Measurements from ENCODE around the gene MAD2L1BP.
A peak's percentile ranks its signal among the peaks of the same experiment; 100 is the strongest.
"Not testable (repeated sequence)": the region's sequence is repeated elsewhere in the genome, so short reads cannot be mapped to it uniquely, and the experiment has no call there.

MAD2L1BP gene, protein sequence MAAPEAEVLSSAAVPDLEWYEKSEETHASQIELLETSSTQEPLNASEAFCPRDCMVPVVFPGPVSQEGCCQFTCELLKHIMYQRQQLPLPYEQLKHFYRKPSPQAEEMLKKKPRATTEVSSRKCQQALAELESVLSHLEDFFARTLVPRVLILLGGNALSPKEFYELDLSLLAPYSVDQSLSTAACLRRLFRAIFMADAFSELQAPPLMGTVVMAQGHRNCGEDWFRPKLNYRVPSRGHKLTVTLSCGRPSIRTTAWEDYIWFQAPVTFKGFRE

DNA sequence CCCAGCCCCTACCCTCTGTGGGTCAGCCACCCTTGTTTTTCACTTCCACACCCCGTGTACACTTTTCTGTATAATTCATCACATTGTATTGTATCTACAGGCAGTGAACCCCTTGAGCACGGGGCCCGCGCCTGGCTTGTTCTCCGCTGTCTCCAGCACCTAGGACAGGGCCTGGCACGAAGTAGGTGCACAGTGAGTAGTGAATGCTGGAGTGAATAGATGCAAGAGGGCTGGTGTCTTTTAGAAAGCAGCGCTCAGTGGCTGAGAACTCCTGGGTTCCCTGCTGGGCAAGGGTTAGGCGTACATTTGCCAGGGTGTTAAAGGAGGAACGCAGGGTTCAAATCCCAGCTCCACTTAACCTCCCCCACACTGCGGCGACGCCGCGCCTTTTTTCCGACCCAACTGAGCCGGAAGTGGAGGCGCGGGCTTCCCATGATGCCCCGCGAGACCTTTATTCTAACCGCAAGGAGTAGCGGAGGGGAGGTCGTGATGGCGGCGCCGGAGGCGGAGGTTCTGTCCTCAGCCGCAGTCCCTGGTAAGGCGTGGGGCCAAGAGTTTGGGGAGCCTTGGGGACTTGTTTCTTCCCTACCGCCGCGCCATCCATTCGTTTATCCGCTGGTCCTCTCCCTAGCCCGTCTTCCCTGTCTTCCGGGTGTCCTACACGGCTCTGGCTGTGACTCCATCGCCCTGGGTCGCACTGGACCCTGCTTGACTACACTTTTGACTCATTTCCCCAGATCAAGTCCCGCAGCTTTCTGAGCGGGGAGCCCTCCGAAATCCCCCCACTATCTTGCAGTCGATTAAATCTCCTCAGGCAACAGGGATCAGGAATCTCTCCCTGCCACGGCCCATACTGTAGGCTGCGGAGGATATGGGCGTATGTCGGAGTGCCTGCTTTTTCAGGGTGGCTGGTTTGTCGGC lies at the start of gene MAD2L1BP:
Gene MAD2L1BP, plus strand, starts transcription at position 454 of the 921 bp plus-strand sequence. Its CDS starts 36 bp downstream, at position 490.
- DNase-seq (ENCODE audit: low spot score): peak; percentile 65

DNA sequence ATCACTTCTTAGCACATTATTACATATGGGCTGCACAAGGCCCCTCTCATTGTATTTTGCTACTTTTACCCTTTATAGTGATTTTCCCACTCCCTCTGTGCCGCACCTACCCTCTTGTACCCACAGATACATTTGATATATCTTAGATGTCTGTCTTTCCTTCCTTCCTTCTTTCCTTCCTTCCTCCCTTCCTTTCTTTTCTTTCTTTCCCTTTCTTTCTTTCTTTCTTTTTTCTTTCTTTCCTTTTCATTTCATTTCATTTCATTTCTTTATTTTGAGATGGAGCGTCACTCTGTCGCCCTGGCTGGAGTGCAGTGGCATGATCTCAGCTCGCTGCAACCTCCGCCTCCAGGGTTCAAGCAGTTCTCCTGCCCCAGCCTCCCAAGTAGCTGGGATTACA lies 47.4 kb upstream of the MAD2L1BP start:
- DNase-seq (ENCODE audit: low spot score): no peak

DNA sequence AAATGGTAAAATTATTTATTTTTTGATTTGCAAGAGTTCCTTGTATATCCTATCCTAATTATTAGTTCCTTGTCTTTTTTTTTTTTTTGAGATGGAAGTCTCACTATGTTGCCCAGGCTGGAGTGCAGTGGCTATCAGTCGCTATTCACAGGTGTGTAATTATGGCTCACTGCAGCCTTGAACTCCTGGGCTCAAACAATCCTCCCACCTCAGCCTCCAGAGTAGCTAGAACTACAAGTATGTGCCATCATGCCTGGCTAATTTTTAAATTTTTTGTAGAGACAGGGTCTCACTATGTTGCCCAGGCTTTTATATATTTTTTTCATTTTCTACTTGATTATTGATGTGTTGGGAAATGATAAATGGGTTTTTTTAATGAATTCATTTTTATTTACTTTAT lies 46.1 kb upstream of the MAD2L1BP start:
- DNase-seq (ENCODE audit: low spot score): not testable (repeated sequence)

DNA sequence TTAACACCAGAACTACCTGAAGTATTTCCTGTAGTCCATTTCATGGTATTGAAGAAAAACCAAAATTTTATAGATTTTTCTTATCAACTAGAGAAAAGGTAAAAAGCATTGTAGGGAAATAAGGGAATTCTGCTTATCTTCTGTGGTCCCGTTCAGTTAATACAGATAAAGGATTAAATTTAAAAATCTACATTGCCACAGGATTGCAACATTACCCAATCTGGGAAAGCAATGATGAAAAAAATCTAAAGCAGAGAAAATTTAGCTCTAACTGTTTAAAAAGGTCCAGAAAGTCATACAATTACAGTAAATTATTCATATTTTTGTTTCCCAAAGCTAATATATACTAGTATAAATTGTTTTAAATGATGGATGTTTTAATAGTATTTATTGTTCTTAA lies 41.7 kb upstream of the MAD2L1BP start:
- no peak for DNase-seq (ENCODE audit: low spot score)

DNA sequence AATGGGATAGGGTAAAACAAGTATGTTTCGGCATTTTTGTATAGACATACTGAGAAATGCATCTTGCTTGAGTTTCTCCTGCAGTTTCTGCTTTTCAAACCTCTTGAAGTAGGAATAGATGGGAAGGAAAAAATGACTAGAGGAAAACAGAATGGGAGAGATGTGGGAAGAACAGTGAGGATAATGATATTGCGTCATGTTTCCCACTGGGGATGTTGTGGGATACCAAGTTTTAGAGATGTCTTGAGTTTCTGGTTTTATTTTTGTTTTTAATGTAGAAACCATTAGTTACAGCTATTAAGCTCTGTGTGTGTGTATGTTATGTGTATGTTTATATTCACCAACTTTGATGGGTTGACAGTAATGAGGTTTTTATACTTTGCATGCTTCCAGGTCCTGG lies 35.0 kb upstream of the MAD2L1BP start:
- DNase-seq (ENCODE audit: low spot score): no peak

DNA sequence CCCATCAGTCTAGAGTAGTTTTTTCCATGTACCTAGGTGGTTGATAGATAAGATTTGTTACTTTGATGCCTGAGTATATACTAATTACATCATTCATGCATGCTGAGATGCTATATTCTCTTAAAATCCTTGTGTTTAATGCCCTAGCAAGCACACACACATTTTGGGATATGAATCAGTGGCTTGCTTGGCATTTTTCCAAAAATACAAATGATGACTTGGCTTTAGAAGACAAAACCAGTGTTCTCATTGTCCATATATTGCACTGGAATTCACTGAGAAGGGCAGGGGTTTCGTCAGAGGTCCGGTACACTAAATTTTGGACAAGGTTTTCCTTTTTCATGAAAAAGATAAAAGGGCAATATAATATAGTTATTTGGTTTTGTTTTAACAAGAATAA lies 31.5 kb upstream of the MAD2L1BP start:
- DNase-seq (ENCODE audit: low spot score): no peak

DNA sequence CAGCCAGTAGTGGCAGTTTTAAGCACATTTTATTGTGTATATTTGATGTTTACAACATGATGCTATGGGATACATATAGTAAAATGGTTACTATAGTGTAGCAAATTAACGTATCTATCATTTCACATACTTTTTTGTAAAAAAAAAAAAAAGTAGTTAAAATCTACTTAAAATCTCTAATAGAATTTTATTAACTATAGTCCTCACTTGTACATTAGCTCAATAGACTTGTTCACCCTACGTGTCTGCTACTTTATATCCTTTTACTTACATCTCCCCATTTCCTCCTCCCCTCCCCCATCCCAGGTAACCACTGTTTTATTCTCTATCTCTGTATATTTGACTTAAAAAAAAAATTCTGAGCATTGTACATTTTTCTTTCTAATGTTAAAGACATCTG lies 29.6 kb upstream of the MAD2L1BP start:
- DNase-seq (ENCODE audit: low spot score): no peak

DNA sequence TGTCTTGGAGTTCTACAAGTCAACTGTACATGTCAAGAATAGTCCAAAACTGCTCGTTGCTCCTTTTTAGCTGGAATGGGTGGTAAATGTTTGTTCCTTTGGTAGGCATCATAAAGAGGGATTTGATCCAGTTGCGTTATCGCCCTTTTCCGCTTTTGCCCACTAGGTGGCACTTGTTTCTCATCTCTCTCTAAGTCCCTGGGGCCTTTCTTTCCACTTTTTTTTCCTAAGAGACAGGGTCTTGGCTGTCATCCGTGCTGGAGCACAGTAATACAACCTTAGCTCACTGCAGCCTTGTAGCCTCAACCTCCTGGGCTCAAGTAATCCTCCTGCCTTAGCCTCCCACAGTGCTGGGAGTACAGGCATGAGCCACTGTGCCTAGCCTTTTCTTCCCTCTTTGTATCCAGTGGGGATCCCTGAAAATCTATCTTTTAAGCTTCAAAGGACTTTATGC lies 27.3 kb upstream of the MAD2L1BP start:
- peak; percentile 67 for DNase-seq (ENCODE audit: low spot score)

DNA sequence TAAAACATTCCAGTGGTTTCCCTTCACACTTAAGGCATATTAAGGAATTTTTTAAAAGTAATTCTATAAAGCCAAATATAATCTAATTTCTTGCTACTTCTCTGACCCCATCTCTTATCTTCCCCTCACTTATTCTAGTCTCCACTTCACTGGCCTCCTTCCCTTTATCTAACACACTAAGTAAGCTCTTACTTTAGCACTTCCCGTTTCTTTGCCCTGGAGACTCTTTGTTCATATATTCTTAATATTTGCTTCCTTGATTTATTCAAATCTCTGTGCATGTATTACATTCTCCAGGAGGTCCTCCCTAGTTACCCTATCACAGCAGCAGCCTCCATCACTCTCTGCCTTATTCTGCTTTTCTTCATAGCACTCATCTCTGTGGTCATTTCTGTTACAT lies 26.8 kb upstream of the MAD2L1BP start:
- DNase-seq (ENCODE audit: low spot score): no peak

DNA sequence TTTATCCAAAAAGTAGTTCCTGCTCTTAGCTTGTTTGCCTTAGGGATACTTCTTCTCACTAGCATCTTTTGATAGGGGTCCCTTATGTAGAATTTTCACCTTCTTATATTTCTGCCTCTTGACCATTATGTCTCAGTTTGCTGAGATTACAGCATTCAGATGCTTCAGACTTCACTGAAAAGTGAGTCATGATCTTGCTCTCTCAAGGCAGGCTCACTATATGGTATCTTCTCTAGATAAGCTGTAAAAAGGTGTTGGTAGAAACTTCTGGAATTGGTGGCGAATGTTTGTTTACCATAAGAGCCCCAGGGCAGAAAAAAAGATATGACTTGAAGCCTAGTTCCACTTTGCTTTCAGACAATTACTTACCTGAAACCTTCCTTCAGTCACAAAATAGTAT lies 26.2 kb upstream of the MAD2L1BP start:
- no peak for DNase-seq (ENCODE audit: low spot score)

DNA sequence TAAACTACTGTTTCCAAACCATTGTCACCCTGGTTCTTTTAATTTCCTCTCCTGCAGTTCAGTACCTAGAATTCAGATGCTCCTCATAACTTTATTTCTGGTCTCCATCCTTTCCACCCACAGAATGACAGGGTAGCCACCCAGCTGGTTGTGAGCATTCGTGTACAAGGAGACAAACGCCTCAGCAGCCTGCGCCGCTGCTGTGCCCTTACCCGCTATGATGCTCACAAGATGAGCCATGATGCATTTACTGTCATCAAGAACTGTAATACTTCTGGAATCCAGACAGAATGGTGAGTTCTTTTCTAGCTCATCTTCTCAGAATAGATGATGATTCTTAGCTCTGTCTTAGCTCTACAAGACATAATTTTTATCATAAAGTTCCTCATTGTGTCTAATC lies 25.2 kb upstream of the MAD2L1BP start:
- DNase-seq (ENCODE audit: low spot score): no peak

DNA sequence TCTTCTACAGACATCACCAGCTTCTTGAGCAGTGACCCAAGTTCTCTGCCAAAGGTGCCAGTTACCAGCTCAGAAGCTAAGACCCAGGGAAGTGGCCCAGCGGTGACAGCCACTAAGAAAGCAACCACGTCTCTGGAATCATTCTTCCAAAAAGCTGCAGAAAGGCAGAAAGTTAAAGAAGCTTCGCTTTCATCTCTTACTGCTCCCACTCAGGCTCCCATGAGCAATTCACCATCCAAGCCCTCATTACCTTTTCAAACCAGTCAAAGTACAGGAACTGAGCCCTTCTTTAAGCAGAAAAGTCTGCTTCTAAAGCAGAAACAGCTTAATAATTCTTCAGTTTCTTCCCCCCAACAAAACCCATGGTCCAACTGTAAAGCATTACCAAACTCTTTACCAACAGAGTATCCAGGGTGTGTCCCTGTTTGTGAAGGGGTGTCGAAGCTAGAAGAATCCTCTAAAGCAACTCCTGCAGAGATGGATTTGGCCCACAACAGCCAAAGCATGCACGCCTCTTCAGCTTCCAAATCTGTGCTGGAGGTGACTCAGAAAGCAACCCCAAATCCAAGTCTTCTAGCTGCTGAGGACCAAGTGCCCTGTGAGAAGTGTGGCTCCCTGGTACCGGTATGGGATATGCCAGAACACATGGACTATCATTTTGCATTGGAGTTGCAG lies 21.8 kb upstream of the MAD2L1BP start:
- DNase-seq (ENCODE audit: low spot score): no peak

DNA sequence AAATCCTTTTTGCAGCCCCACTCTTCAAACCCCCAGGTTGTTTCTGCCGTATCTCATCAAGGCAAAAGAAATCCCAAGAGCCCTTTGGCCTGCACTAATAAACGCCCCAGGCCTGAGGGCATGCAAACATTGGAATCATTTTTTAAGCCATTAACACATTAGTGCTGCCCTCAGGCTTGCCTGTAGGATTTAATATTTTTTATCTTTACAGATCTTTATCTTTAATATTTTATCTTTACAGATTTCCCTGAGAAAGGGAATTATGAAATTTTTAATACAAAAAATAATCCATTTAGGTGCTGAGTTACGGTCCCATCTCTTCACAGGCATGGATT lies 21.3 kb upstream of the MAD2L1BP start:
- no peak for DNase-seq (ENCODE audit: low spot score)

DNA sequence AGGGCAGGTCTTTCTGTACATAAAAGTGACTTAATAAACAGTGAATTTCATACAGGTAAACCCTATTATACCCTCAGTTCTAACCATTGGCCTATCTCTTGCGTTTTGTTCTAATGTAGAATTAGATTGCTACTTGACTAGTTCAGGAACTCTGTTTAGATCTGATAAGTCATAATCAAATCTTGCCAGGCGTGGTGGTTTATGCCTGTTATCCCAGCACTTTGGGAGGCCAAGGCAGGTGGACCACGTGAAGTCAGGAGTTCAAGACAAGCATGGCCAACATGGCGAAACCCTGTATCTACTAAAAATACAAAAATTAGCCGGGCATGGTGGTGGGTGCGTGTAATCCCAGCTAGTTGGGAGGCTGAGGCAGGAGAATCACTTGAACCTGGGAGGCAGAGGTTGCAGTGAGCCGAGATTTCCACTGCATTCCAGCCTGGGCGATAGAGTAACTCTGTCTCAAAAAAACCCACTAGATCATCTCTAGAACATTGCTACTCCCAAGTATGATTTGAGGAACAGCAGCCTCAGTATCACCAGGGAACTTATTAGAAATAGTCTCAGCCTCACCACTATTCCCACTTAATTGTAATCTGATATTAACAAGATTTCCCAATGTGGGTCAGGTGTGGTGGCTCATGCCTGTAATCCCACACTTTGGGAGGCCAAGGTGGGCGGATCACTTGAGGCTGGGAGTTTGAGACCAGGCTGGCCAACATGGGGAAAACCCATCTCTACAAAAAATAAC lies 18.7 kb upstream of the MAD2L1BP start:
- DNase-seq (ENCODE audit: low spot score): no peak

DNA sequence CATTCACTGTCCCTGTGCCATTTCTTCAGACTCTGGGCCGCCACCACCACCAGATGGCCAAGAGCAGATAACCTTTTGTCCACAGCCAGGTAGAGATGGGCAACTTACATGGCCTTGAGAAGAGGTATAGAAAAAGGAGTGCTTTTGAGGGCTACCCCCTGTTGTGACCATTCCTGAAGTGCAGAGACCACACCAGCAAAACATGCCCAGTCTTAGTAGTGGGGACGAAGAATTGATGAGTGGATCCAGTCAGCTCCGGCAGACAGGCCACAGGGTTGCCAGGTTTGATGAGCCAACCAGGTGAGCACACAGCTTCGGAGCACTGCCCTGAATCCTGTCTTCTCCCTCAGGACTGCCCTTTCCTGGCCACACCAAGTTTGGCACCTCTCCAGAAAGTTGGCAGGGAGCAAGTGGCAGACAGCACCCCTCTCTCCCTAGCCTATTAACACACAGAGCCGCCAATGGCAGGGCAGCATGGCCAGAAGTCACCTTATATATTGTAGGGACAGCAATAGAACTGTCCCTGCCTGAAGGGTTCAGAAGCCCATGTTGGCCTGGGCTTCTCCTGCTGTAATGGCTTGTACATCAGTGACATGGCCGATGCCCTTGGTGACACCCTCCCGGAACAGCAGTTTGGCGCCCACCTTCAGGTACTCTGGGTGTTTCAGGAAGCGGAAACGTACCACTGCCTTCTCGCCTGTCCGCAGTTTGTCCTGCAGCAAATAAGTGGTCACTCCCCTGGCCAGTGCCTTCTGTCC lies 14.4 kb upstream of the MAD2L1BP start:
- no peak for DNase-seq (ENCODE audit: low spot score)

DNA sequence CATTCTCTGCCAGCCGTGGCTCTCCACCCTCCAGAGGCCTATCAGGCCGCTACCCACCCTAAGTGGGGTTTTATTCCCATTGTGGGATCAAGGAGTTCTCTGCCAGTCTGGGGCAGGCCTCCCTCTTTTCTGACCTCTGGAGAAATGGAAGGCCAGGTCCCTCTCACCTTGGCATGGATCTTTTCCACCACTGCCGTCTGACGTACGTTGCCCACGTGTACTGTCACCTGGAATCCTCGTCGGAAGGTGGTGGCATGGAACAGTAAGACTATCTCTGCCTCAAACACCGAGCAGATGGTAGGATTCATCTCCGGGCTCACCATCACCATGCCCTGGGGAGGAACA lies 13.8 kb upstream of the MAD2L1BP start:
- DNase-seq (ENCODE audit: low spot score): no peak

DNA sequence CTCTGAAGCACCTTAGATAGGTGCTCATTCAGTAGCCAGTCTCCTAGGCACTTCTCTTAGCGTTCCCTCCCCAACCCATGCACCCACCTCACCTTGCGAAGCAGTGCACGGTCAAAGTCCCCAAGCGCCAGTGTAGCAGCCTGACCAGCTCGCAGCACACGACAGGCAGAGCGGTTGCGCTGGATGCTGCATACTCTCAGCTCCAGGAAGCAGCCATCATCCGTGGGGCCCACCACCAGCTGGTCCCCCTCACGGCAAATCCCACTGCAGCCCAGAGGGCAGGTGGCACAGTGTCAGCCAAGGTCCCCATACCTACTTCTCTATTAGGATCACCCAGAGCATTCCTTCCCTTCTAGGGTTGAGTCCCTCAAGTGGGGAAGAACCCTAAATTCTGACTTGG lies 13.1 kb upstream of the MAD2L1BP start:
- no peak for DNase-seq (ENCODE audit: low spot score)

DNA sequence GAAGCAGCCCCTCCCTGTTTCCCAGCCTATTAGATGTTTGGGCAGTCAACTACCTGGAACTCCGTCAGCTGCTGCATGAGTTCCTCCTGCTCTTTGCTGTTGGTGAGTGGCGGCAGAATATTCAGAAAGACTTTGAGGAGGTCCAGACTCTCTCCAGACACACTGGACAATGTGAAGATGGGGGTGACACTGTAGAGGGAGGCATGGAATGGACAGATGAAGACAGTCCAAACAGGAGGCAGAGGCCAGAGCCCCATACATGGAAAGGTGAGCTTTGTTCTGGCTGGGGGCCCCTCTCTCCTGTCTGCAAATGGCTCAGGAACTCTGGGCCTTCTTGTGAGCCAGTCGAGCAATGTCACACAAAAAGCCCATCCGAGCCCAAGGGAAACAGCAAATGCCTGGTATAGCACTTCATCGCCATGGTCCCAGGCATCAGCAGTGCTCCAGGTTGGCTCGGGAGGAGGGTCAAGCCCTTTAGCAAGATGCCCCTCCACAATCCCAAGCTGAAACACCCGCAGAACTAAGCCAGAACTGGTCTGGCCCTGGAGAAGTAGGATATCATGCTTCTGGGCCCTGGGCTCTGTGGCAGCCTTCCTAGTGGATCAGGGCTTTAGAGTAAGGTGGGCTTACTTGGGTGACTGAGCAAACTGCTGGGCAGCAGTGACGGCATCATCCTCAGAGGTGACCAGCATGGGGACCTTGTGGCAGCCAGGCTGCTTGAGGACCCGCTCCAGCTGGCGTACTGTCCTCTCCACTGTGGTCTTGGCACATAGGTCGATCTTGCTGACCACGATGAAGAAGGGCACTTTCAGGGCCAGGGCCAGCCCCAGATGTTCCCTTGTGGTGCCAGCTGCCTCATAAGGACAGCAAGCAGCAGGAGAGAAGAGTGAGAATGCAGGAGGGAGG lies 11.5 kb upstream of the MAD2L1BP start:
- DNase-seq (ENCODE audit: low spot score): no peak

DNA sequence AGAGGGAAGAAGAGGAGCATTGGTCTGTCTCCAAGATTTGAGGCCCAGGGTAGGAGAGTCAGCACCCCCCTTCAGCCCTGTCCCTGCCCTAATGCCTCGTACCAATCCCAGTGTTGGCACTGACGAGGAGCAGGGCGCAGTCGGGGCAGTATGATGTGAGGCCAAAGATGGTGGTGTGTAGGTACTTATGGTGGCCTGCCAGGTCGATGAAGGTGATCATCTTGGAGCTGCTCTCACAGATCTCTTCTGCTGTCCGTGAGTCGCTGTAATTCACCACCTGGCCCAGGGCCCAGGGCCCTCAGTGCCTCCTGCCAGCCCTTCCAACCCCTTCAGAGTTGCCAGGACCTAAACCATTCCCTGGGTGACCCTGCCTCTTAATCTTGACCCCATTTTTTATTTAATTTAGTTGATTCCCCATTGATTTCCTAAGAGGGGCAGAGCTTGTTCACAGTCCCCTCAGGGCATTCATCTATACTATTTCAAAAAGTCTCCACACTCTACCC lies 10.8 kb upstream of the MAD2L1BP start:
- DNase-seq (ENCODE audit: low spot score): no peak

DNA sequence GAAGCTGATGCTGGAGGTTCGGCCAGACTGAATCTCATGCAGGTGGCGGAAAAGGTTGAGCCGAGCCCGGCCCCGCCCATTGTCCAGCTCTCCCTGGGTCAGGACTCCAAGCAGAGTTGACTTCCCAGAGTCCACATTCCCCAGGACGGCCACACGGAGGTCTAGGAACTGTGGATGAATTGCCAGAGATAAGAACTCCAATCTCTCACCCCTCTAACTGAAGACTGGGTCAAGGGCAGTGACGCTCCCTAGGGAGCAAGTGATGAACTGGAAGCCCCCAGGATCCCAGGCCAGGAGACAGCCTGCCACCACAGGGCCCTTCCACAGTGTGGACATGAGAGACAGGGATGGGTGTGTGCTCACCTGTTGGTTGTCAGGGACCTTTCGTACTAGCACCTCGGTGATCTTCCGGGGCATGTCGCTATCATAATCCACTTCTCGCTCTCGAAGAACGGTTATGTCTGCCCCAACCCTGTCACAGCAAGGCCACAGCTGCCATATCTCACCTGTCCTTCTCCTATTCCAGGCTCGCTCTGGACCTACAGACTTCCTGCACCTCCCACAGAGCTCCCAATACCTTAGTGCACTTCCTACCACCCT lies 10.1 kb upstream of the MAD2L1BP start:
- no peak for DNase-seq (ENCODE audit: low spot score)
